HG03135 (cell line): ENCODE results near the gene SHCBP1L.

Experiments used
- ATAC-seq: cut with Tn5 transposase; IDR thresholded peaks from one replicate; pipeline ENCODE4 v1.9.1; 2021; ENCODE audit warnings: mild to moderate bottlenecking, moderate library complexity; ENCODE audit not compliant: unreplicated experiment

The SHCBP1L gene

GRCh38 chr1:182897696-182898095 lies 55.3 kb downstream of the SHCBP1L start:
- ATAC-seq: no peak

GRCh38 chr1:182890927-182891610 lies 61.9 kb downstream of the SHCBP1L start:
- ATAC-seq: no peak

- no peak for ATAC-seq
These were observed 63.0 kb downstream of the SHCBP1L start for GRCh38 chr1:182889997-182890396.

GRCh38 chr1:182888736-182889531 lies 64.0 kb downstream of the SHCBP1L start:
- ATAC-seq: no peak

GRCh38 chr1:182886985-182887384 lies 66.0 kb downstream of the SHCBP1L start:
- ATAC-seq: no peak

GRCh38 chr1:182885591-182885990 lies 67.4 kb downstream of the SHCBP1L start:
- ATAC-seq: no peak

GRCh38 chr1:182884872-182885271 lies 68.1 kb downstream of the SHCBP1L start:
- no peak for ATAC-seq

- no peak for ATAC-seq
These were observed 75.1 kb downstream of the SHCBP1L start for GRCh38 chr1:182877842-182878241.

GRCh38 chr1:182877331-182877730 lies 75.6 kb downstream of the SHCBP1L start:
- ATAC-seq: no peak

- no peak for ATAC-seq
These were observed 77.1 kb downstream of the SHCBP1L start for GRCh38 chr1:182875889-182876288.

- no peak for ATAC-seq
These were observed 80.1 kb downstream of the SHCBP1L start for GRCh38 chr1:182872881-182873280.

GRCh38 chr1:182869241-182869666 lies 83.7 kb downstream of the SHCBP1L start:
- no peak for ATAC-seq

GRCh38 chr1:182867861-182868260 lies 85.1 kb downstream of the SHCBP1L start:
- ATAC-seq: no peak

- ATAC-seq: no peak
These were observed 89.0 kb downstream of the SHCBP1L start for GRCh38 chr1:182863940-182864339.

- no peak for ATAC-seq
These were observed 90.1 kb downstream of the SHCBP1L start for GRCh38 chr1:182862827-182863226.

- ATAC-seq: no peak
These were observed 91.0 kb downstream of the SHCBP1L start for GRCh38 chr1:182861994-182862393.

GRCh38 chr1:182860658-182861057 lies 92.3 kb downstream of the SHCBP1L start:
- ATAC-seq: no peak

GRCh38 chr1:182857212-182857611 lies 95.8 kb downstream of the SHCBP1L start:
- no peak for ATAC-seq

GRCh38 chr1:182855911-182856310 lies 97.1 kb downstream of the SHCBP1L start:
- no peak for ATAC-seq

- no peak for ATAC-seq
These were observed 101.1 kb downstream of the SHCBP1L start for GRCh38 chr1:182851825-182852224.

- ATAC-seq: no peak
These were observed 102.6 kb downstream of the SHCBP1L start for GRCh38 chr1:182850319-182850718.
